ENCODE data around the gene RPUSD3.
A peak's percentile ranks its signal among the peaks of the same experiment; 100 is the strongest.

Gene RPUSD3

DNA sequence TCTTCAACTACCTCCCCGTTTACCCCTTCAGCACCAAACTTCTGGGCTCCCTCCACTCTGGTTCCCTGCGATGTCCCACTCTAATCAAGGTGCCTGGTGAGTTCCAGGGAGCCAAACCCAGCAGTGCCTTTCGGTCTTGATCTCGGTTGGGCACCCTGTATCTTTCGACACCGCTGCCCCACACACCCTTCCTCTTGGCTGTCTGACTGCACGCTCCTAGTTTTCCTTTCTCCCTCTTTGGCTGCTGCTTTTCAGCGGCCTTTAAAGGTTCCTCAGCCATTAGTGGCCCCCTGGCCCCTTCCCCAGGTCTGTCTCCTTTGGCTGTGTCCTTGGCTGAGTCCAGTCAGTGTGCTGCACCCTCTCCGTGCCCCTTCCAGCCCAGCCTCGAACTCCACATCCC lies 33.0 kb downstream of the RPUSD3 start:
- DNase-seq (ENCODE audit: low spot score in 2 of 2) = no peak
- no peak overlapping the region for H3K4me3 ChIP-seq
- H3K4me1 ChIP-seq = no peaks in the 10 kb centered on the region
- no peaks in the 10 kb centered on the region for H3K27me3 ChIP-seq (ENCODE audit: low read depth)
- H3K36me3 ChIP-seq (replicated peaks) = peaks cover 62% of the 10 kb centered on the region
- H3K9me3 ChIP-seq = no peaks in the 10 kb centered on the region
- in situ Hi-C loops (cut with MboI; ENCODE audit: low sequenced_read_pairs) = no loop called here

DNA sequence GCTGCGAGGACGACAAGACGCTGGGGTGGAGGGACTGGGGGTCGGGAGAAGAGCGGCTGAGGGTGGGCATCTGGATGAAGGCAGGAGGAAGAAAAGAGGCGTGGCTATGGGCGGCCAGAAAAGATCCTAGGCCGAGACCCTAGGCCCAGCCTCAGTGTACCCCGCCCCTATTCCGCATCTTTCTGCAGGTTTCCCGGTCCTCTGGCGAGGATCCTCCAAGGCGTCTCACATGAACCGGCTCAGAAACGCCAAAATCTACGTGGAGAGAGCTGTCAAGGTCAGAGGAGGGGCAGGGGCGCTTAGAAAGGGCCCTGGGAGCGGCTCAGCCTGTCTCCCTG lies 33.4 kb downstream of the RPUSD3 start:
- H3K4me3 ChIP-seq = no peak overlapping the region

GRCh38 chr3:9809615-9810432 lies 34.0 kb downstream of the RPUSD3 start, which contains the start of gene TTLL3:
Gene TTLL3 (plus strand): TSS chr3:9810262. CDS start chr3:9810662, 400 bp downstream.
- Histone ChIP-seq H3K4me1 (no peaks in the 10 kb centered on the region), H3K36me3 (replicated peaks) (peaks cover 70% of the 10 kb centered on the region), H3K27me3 (ENCODE audit: low read depth) (no peaks in the 10 kb centered on the region), H3K4me3 (no peak within 1 kb of the TSS), H3K9me3 (no peaks in the 10 kb centered on the region)
- DNase-seq (ENCODE audit: low spot score in 2 of 2) = no peak
- in situ Hi-C loops (cut with MboI; ENCODE audit: low sequenced_read_pairs) = no loop called here

More for the DNA sequence above, 33.4 kb downstream of the RPUSD3 start:
- in situ Hi-C loops (cut with MboI; ENCODE audit: low sequenced_read_pairs) = no loop called here
- no peaks in the 10 kb centered on the region for H3K27me3 ChIP-seq (ENCODE audit: low read depth)
- peaks cover 66% of the 10 kb centered on the region for H3K36me3 ChIP-seq (replicated peaks)
- no peaks in the 10 kb centered on the region for H3K4me1 ChIP-seq
- no peaks in the 10 kb centered on the region for H3K9me3 ChIP-seq
- no peak for DNase-seq (ENCODE audit: low spot score in 2 of 2)

DNA sequence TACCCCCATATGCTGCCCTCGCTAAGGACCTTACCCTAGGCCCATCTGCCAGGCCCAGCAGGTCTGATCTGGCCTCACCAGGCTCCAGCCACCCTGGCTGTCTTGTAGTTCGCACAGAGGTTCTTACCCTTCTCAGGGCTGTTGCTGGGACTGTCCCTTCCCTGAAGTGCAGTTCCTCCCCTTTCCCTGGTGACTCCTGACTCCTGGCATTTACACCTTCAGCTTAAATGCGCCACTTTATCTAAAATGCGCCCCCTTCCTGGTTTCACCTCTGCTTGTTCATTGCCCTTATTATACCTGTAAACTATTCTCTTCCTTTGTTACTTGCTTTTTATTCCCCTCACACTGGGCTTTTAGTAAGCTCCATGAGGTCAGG lies 34.6 kb downstream of the RPUSD3 start:
- Histone ChIP-seq H3K27me3 (ENCODE audit: low read depth) (no peaks in the 10 kb centered on the region), H3K4me1 (no peaks in the 10 kb centered on the region), H3K9me3 (no peaks in the 10 kb centered on the region), H3K36me3 (replicated peaks) (peaks cover 76% of the 10 kb centered on the region), H3K4me3 (no peak overlapping the region)
- no peak for DNase-seq (ENCODE audit: low spot score in 2 of 2)
- in situ Hi-C loops (cut with MboI; ENCODE audit: low sequenced_read_pairs) = no loop called here

- no peaks in the 10 kb centered on the region for H3K4me1 ChIP-seq
- in situ Hi-C loops (cut with MboI; ENCODE audit: low sequenced_read_pairs) = no loop called here
- H3K4me3 ChIP-seq = no peak overlapping the region
- DNase-seq (ENCODE audit: low spot score in 2 of 2) = peak in 1 of 2 experiments; percentile 28
- no peaks in the 10 kb centered on the region for H3K27me3 ChIP-seq (ENCODE audit: low read depth)
- H3K9me3 ChIP-seq = no peaks in the 10 kb centered on the region
- peaks cover 79% of the 10 kb centered on the region for H3K36me3 ChIP-seq (replicated peaks)
Observed at GRCh38 chr3:9808345-9809037, 35.3 kb downstream of the RPUSD3 start.

GRCh38 chr3:9807981-9808344 lies 35.8 kb downstream of the RPUSD3 start:
- Histone ChIP-seq H3K4me3 (no peak overlapping the region), H3K27me3 (ENCODE audit: low read depth) (no peaks in the 10 kb centered on the region), H3K4me1 (no peaks in the 10 kb centered on the region), H3K36me3 (replicated peaks) (peaks cover 79% of the 10 kb centered on the region), H3K9me3 (no peaks in the 10 kb centered on the region)
- in situ Hi-C loops (cut with MboI; ENCODE audit: low sequenced_read_pairs) = no loop called here
- DNase-seq (ENCODE audit: low spot score in 2 of 2) = no peak

- peaks cover 77% of the 10 kb centered on the region for H3K36me3 ChIP-seq (replicated peaks)
- in situ Hi-C loops (cut with MboI; ENCODE audit: low sequenced_read_pairs) = no loop called here
Observed at GRCh38 chr3:9806688-9807589, 36.9 kb downstream of the RPUSD3 start.

GRCh38 chr3:9806137-9806536 lies 37.7 kb downstream of the RPUSD3 start:
- Histone ChIP-seq H3K4me1 (no peaks in the 10 kb centered on the region), H3K36me3 (replicated peaks) (peaks cover 77% of the 10 kb centered on the region), H3K4me3 (no peak overlapping the region), H3K9me3 (no peaks in the 10 kb centered on the region), H3K27me3 (ENCODE audit: low read depth) (no peaks in the 10 kb centered on the region)
- in situ Hi-C loops (cut with MboI; ENCODE audit: low sequenced_read_pairs) = no loop called here
- no peak for DNase-seq (ENCODE audit: low spot score in 2 of 2)

More at GRCh38 chr3:9806688-9807589, 36.9 kb downstream of the RPUSD3 start:
- Histone ChIP-seq H3K4me1 (no peaks in the 10 kb centered on the region), H3K4me3 (no peak overlapping the region), H3K27me3 (ENCODE audit: low read depth) (no peaks in the 10 kb centered on the region), H3K9me3 (no peaks in the 10 kb centered on the region)
- DNase-seq (ENCODE audit: low spot score in 2 of 2) = no peak

DNA sequence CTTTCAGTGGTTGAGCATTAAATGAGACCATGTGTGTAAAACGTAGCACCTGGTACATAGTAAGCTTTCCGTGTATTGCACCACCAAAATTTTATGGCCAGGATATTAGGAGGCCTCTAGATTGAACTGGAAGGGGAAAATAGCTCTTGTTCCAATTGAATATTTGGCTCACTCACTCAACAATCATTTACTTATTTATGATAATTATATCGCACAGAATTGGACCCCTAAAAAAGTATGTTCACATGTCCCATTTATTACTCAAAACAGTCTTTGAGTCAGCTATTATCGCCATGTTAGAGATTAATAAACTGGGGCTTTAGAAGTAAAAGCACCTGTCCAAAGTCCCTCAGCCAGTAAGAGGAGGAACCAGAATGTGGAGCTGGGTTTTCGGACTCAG lies 38.8 kb downstream of the RPUSD3 start:
- Histone ChIP-seq H3K4me3 (no peak overlapping the region), H3K4me1 (no peaks in the 10 kb centered on the region), H3K36me3 (replicated peaks) (peaks cover 80% of the 10 kb centered on the region), H3K9me3 (no peaks in the 10 kb centered on the region), H3K27me3 (ENCODE audit: low read depth) (no peaks in the 10 kb centered on the region)
- in situ Hi-C loops (cut with MboI; ENCODE audit: low sequenced_read_pairs) = no loop called here
- no peak for DNase-seq (ENCODE audit: low spot score in 2 of 2)

DNA sequence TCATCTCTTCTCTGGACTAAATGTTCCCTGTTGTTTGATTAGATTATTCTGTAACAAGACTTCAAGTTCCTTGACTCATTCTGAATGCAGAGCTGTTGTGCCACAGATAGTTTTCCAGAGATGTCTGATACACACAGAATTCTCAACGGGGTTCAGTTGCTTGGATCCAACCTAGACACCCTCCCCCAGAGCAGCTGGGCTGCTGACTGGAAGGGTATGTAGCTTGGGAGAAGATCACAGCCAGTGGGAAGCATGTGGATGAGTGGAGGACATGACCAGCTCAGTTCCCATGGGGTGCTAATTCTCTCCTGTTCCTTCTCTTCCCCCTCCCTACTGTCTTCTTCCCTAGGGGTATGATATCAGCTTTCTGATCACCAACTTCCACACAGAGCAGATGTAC lies 40.3 kb downstream of the RPUSD3 start:
- Histone ChIP-seq H3K9me3 (no peaks in the 10 kb centered on the region), H3K36me3 (replicated peaks) (peaks cover 84% of the 10 kb centered on the region), H3K4me3 (no peak overlapping the region), H3K27me3 (ENCODE audit: low read depth) (no peaks in the 10 kb centered on the region), H3K4me1 (no peaks in the 10 kb centered on the region)
- in situ Hi-C loops (cut with MboI; ENCODE audit: low sequenced_read_pairs) = no loop called here
- DNase-seq (ENCODE audit: low spot score in 2 of 2) = no peak

DNA sequence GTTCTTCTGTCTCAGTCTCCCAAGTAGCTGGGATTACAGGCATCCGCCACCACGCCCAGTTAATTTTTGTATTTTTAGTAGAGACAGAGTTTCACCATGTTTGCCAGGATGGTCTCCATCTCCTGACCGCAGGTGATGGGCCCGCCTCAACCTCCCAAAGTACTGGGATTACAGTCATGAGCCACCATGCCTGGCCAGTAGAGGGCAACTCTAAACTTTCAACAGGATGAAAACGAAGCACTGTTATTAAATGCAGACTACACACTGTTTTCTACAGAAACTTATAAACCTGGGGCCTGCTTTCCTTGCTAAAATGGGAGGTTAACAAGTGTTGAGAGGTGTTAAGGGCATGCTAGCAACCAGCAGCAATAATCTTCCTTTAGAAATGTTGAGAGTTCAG lies 43.3 kb downstream of the RPUSD3 start:
- Histone ChIP-seq H3K36me3 (replicated peaks) (peaks cover 88% of the 10 kb centered on the region), H3K4me3 (no peak overlapping the region), H3K9me3 (no peaks in the 10 kb centered on the region; the same call in 1 of the 2 replicates), H3K27me3 (ENCODE audit: low read depth) (no peaks in the 10 kb centered on the region), H3K4me1 (no peaks in the 10 kb centered on the region)
- no peak for DNase-seq (ENCODE audit: low spot score in 2 of 2)
- in situ Hi-C loops (cut with MboI; ENCODE audit: low sequenced_read_pairs) = no loop called here

DNA sequence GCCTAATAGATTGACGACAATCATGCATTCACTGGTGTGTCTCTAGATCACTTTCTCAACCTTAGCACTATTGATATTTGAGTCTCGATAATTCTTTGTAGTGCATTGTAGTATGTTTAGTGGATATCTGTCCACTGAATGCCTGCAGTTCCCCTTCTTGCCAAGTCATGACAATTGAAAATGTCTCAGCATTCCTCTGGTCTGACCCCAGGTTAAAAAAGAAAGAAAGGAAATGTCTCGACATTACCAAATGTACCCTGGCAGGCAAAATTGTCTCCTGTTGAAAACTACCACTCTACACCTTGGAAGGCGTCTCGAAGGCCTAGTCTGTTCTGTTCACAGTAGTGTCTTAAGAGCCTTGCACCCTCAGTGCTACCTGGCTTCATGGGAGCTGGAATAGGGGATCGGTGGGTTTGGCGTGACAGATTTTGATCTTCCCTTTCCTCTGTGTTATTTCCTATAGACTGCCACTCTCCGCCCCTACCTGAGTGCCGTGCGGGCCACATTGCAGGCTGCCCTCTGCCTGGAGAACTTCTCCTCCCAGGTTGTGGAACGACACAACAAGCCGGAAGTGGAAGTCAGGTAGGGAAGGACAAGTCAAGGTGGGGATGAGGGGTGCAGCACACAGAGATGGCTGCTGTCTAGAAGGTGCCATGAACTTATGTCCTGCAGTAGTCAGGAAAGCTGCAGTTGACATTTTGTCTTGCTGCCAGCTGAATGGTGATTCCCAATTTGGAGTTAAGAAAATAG lies 46.4 kb downstream of the RPUSD3 start:
- peaks cover 69% of the 10 kb centered on the region for H3K36me3 ChIP-seq (replicated peaks)
- H3K4me1 ChIP-seq = peaks cover 4% of the 10 kb centered on the region
- no peaks in the 10 kb centered on the region; the same call in 1 of the 2 replicates for H3K9me3 ChIP-seq
- H3K4me3 ChIP-seq = no peak overlapping the region
- no peaks in the 10 kb centered on the region for H3K27me3 ChIP-seq (ENCODE audit: low read depth)
- in situ Hi-C loops (cut with MboI; ENCODE audit: low sequenced_read_pairs) = no loop called here
- DNase-seq (ENCODE audit: low spot score in 2 of 2) = no peak

DNA sequence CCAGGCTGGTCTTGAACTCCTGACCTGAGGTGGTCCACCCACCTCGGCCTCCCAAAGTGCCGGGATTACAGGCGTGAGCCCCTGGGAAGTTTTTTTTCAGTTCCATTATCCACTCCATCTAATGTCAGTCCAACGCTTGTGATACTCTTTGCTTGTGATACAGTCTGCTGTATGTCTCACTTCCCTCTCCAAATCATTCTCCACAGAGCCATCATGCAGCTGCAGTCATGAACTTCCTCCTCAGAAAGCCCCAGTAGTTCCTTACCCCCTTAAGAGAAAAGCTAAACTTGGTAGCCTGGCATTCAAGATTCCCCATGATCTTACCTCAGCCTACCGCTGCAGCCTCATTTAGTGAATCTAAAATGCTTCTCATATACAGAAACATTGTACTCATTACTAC lies 48.6 kb downstream of the RPUSD3 start:
- H3K36me3 ChIP-seq (replicated peaks) = peaks cover 53% of the 10 kb centered on the region
- H3K4me3 ChIP-seq = no peak overlapping the region
- no peaks in the 10 kb centered on the region for H3K27me3 ChIP-seq (ENCODE audit: low read depth)
- H3K4me1 ChIP-seq = peaks cover 4% of the 10 kb centered on the region
- DNase-seq (ENCODE audit: low spot score in 2 of 2) = no peak
- no peaks in the 10 kb centered on the region; the same call in 1 of the 2 replicates for H3K9me3 ChIP-seq
- in situ Hi-C loops (cut with MboI; ENCODE audit: low sequenced_read_pairs) = no loop called here

All from HAP-1 (cell line).